Psoas muscle (tissue), 8 donors: ENCODE measurements around the gene ZNF618. TPM values are rescaled to one million over a fixed set of nuclear protein-coding genes. Genes with fewer than 3 reads are reported as not detected.

Experiments
- ATAC-seq, 4 donors: fragments of 200-7000 bp; cut with Tn5 transposase; one replicate each; pipeline ENCODE4 v1.9.1; 2020; ENCODE audit warnings: moderate library complexity in 3 of 4, mild to moderate bottlenecking in 2 of 4
- DNase-seq, 2 donors: peaks; one replicate each; pipeline ENCODE4 v3.0.0-alpha.2; 2020
- H3K27ac ChIP-seq: fragments of 200-600 bp; one replicate; pipeline ENCODE4 v1.8.0; 2022
- H3K27me3 ChIP-seq, 3 donors: fragments of 200-600 bp in 1 of 3; one replicate each; pipeline versions ENCODE4 v1.6.1 to v1.8.0; 2013 to 2022; ENCODE audit warnings: low read length in 2 of 3, mild to moderate bottlenecking in 2 of 3, moderate library complexity in 1 of 3; ENCODE audit not compliant: insufficient read depth in 3 of 3
- H3K36me3 ChIP-seq, 2 donors: fragments of 200-600 bp in 1 of 2; one replicate each; pipeline versions ENCODE4 v1.6.1 to v1.8.0; 2013 to 2022; ENCODE audit warnings: low read depth in 1 of 2, mild to moderate bottlenecking in 1 of 2, moderate library complexity in 1 of 2; ENCODE audit not compliant: insufficient read depth in 1 of 2
- H3K4me1 ChIP-seq: fragments of 200-600 bp; one replicate; pipeline ENCODE4 v1.8.0; 2022
- H3K4me3 ChIP-seq: fragments of 200-600 bp; one replicate; pipeline ENCODE4 v1.8.0; 2022; ENCODE audit warnings: mild to moderate bottlenecking
- H3K9me3 ChIP-seq: fragments of 200-600 bp; one replicate; pipeline ENCODE4 v1.8.0; 2022
- WGBS, 3 donors: extraction: QIAGEN DNeasy Blood & Tissue Kit; methylation state at CpG; one replicate each; pipeline versions ENCODE4 v1.1.6 to v1.1.7; 2013; 5-methylcytosine and 5-hydroxymethylcytosine counted together
- intact Hi-C, 2 donors: fragments of 100-400 bp; cut with DNase I; formaldehyde crosslinking; loops; one replicate each; pipeline versions ENCODE4 v1.11.0 to v1.14.2; 2022
- polyA plus RNA-seq, 3 donors: library from polyadenylated mRNA; stranded (reverse); fragments of 200-250 nt; gene quantifications; one replicate each; pipeline ENCODE4 v1.2.3, GENCODE V29; 2013
- total RNA-seq, 4 donors: library from RNA; stranded (reverse); fragmentation: NEBNext Ultra II Directional in 2 of 4; extraction: Animal tissue kit (Norgen Biotek cat#: 25700) in 2 of 4; gene quantifications; one replicate each; pipeline versions ENCODE4 v1.2.1 to v1.2.4, GENCODE V29; 2021 to 2023
- TF ChIP-seq, protein P1 (sequence below): fragments of 200-600 bp; IDR thresholded peaks from one replicate; pipeline ENCODE4 v1.8.0; 2022; ENCODE audit warnings: antibody characterized with exemption
- donor health status: healthy with polysubstance abuse.
- donor health status: DM: no; HTN: no; CAD: no; lungs with moderate emphysema.
- donor health status: Bipolar disorder and iron deficiency.
- donor health status: healthy.
- donor health status: DM: yes; HTN: yes; CAD: no.
- donor health status: DM: no; HTN: no; CAD: no.
- donor health status: DM: no; HTN: no; CAD: no.
- donor health status: DM: yes; HTN: yes; CAD: no.

ZNF618 gene
- total and polyA plus RNA-seq, 7 donors = 0.31 to 2.7 (median 1.2) TPM

DNA sequence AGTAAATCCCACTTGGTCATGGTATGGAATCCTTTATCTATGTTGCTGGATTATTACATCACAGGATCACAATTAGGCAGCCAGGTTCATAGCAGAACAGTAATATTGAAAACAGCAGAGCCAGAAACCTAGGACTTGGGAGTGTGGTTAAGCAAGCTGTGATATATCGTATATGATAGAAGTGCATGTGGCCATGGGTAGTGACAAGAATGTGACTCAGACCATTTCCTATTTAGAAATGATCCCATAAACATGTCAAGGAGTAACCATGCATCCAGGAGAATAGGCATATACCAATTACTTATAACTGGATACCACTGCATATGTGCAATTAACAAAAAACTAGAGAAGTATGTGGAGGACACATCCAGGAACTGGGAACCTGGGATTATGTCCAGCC, 170.8 kb downstream of the ZNF618 start:
- no peak overlapping the region for H3K27ac ChIP-seq
- H3K9me3 ChIP-seq = no peaks in the 10 kb centered on the region
- ATAC-seq (no peak), DNase-seq (no peak)
- intact Hi-C loops = no loop called here
- H3K4me1 ChIP-seq = no peaks in the 10 kb centered on the region
- H3K4me3 ChIP-seq = no peak overlapping the region
- TF ChIP-seq, protein P1, sequence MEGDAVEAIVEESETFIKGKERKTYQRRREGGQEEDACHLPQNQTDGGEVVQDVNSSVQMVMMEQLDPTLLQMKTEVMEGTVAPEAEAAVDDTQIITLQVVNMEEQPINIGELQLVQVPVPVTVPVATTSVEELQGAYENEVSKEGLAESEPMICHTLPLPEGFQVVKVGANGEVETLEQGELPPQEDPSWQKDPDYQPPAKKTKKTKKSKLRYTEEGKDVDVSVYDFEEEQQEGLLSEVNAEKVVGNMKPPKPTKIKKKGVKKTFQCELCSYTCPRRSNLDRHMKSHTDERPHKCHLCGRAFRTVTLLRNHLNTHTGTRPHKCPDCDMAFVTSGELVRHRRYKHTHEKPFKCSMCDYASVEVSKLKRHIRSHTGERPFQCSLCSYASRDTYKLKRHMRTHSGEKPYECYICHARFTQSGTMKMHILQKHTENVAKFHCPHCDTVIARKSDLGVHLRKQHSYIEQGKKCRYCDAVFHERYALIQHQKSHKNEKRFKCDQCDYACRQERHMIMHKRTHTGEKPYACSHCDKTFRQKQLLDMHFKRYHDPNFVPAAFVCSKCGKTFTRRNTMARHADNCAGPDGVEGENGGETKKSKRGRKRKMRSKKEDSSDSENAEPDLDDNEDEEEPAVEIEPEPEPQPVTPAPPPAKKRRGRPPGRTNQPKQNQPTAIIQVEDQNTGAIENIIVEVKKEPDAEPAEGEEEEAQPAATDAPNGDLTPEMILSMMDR = no peak
- H3K36me3 ChIP-seq = peaks cover 0 to 29% of the 10 kb centered on the region in 2 donors
- WGBS, 3 donors = 94 to 97% (median 96%) methylated on average over 1 of the region's 1 CpG
- H3K27me3 ChIP-seq = no peaks in the 10 kb centered on the region

DNA sequence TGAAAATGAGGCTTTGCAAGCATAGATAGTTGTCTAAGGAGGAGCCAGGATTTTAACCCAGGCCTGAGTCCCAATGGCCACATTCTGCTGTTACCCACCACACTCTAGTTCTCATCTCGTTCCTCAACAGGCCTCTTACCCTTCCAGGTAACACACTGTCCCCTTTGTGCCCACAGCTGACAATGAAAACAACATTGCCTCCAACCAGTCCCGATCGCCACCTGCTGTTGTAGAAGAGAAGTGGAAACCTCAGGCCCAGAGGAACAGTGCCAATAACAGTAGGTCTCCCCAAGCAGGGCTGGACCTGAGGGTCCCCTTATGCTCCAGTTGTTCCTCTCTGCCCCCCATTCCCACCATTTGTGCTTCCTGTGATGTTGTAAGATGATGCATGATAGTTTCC, 171.6 kb downstream of the ZNF618 start:
- DNase-seq = no peak
- Histone ChIP-seq H3K27me3 (no peaks in the 10 kb centered on the region), H3K36me3 (peaks cover 0 to 29% of the 10 kb centered on the region in 2 donors), H3K4me3 (no peak overlapping the region), H3K27ac (no peak overlapping the region), H3K4me1 (no peaks in the 10 kb centered on the region), H3K9me3 (no peaks in the 10 kb centered on the region)
- ATAC-seq = no peak
- 85 to 91% (median 88%) methylated on average over 3 of the region's 3 CpGs for WGBS, 3 donors
- TF ChIP-seq, protein P1 = no peak
- intact Hi-C loops = no loop called here

DNA sequence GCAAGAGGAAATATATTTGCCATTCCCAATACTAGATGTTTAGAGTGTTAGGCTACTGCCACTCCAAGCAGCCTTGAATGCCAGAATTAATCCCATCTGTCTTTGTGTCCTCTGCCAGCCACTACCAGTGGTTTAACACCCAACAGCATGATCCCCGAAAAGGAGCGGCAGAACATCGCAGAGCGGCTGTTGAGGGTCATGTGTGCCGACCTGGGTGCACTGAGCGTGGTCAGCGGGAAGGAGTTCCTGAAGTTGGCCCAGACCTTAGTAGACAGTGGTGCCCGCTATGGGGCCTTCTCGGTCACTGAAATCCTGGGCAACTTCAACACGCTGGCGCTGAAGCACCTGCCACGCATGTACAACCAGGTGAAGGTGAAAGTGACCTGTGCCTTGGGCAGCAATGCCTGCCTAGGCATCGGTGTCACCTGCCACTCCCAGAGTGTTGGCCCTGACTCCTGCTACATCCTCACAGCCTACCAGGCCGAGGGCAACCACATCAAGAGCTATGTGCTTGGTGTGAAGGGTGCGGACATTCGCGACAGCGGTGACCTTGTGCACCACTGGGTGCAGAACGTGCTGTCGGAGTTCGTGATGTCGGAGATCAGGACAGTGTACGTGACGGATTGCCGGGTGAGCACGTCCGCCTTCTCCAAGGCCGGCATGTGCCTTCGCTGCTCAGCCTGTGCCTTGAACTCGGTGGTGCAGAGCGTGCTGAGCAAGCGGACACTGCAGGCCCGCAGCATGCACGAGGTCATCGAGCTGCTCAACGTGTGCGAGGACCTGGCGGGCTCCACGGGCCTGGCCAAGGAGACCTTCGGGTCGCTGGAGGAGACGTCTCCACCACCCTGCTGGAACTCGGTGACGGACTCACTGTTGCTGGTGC, 172.7 kb downstream of the ZNF618 start:
- H3K36me3 ChIP-seq = peaks cover 0 to 29% of the 10 kb centered on the region in 2 donors
- intact Hi-C loops = no loop called here
- TF ChIP-seq, protein P1 = no peak
- no peaks in the 10 kb centered on the region for H3K4me1 ChIP-seq
- no peaks in the 10 kb centered on the region for H3K27me3 ChIP-seq
- ATAC-seq (no peak), DNase-seq (peak in 1 of 2 donors; percentile 34)
- H3K4me3 ChIP-seq = no peak overlapping the region
- no peaks in the 10 kb centered on the region for H3K9me3 ChIP-seq
- H3K27ac ChIP-seq = no peak overlapping the region
- WGBS, 3 donors = 96 to 98% (median 97%) methylated on average over 44 of the region's 44 CpGs

DNA sequence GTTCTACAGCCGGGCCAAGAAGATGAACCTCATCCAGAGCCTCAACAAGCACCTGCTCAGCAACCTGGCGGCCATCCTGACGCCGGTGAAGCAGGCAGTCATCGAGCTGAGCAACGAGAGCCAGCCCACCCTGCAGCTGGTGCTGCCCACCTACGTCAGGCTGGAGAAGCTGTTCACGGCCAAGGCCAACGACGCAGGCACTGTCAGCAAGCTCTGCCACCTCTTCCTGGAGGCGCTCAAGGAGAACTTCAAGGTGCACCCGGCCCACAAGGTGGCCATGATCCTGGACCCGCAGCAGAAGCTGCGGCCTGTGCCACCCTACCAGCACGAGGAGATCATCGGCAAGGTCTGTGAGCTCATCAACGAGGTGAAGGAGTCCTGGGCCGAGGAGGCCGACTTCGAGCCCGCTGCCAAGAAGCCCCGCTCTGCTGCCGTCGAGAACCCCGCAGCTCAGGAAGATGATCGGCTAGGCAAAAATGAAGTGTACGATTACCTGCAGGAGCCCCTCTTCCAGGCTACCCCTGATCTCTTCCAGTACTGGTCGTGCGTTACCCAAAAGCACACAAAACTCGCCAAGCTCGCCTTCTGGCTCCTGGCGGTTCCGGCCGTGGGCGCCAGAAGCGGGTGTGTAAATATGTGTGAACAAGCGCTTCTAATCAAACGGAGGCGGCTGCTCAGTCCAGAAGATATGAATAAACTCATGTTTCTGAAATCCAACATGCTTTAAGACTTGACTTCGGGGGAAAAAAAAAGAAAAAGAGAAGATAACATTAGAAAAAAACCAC, 173.5 kb downstream of the ZNF618 start:
- Histone ChIP-seq H3K9me3 (no peaks in the 10 kb centered on the region), H3K36me3 (peaks cover 0 to 29% of the 10 kb centered on the region in 2 donors), H3K27ac (no peak overlapping the region), H3K4me1 (no peaks in the 10 kb centered on the region), H3K27me3 (no peaks in the 10 kb centered on the region), H3K4me3 (no peak overlapping the region)
- intact Hi-C loops = no loop called here
- DNase-seq (peak in 1 of 2 donors; percentile 46), ATAC-seq (no peak)
- 96 to 97% (median 97%) methylated on average over 40 of the region's 40 CpGs for WGBS, 3 donors
- TF ChIP-seq, protein P1 = no peak
